ENCODE measurements around the gene PSME3. TPM values are rescaled to one million over a fixed set of nuclear protein-coding genes. Genes with fewer than 3 reads are reported as not detected.

The PSME3 gene
- total and polyA plus RNA-seq, 2 of the 13 experiments (the other 11 are each of a cell fraction or from before 2014, with no cell fraction given) = 66.3 to 135 TPM

- TF ChIP-seq STAG1 (CRISPR knock-in tag; IDR thresholded peaks at IDR 0.05) (peak; percentile 12; the same call in 1 of the 2 replicates), ZBTB37 (CRISPR knock-in tag; IDR thresholded peaks at IDR 0.05) (no peak), ZBTB25 (CRISPR knock-in tag; IDR thresholded peaks at IDR 0.05) (no peak), ZNF550 (CRISPR knock-in tag; IDR thresholded peaks at IDR 0.05; ENCODE audit: borderline replicate concordance) (no peak), PAX8 (CRISPR knock-in tag; IDR thresholded peaks at IDR 0.05; ENCODE audit: borderline replicate concordance) (no peak), AGO2 (optimal IDR thresholded peaks at IDR 0.05; ENCODE audit: low read depth, low read length) (no peak), CCAR2 (optimal IDR thresholded peaks at IDR 0.05; ENCODE audit: low read depth, low read length) (no peak), NCOR1 (IDR thresholded peaks at IDR 0.05; ENCODE audit: borderline replicate concordance, low read length) (no peak; the same call in 1 of the 2 replicates), ZNF292 (CRISPR knock-in tag; IDR thresholded peaks at IDR 0.05; ENCODE audit: borderline replicate concordance, low read depth) (no peak), FOXP4 (CRISPR knock-in tag; IDR thresholded peaks at IDR 0.05) (peak; percentile 57; the same call in 1 of the 2 replicates), ZNF841 (CRISPR knock-in tag; IDR thresholded peaks at IDR 0.05; ENCODE audit: borderline replicate concordance) (no peak), PBX3 (CRISPR knock-in tag; IDR thresholded peaks at IDR 0.05; ENCODE audit: borderline replicate concordance) (no peak), ZNF280D (CRISPR knock-in tag; IDR thresholded peaks at IDR 0.05) (no peak), ZNF652 (CRISPR knock-in tag; IDR thresholded peaks at IDR 0.05; ENCODE audit: borderline replicate concordance, low read depth) (no peak), SOX6 (IDR thresholded peaks at IDR 0.05) (no peak), SOX6 (CRISPR knock-in tag; IDR thresholded peaks at IDR 0.05) (peak; percentile 69), NR2F2 (IDR thresholded peaks at IDR 0.05; ENCODE audit: borderline replicate concordance, low read depth) (peak; percentile 53; the same call in 1 of the 2 replicates), CBX5 (CRISPR knock-in tag; IDR thresholded peaks at IDR 0.05; ENCODE audit: borderline replicate concordance) (no peak; the same call in 1 of the 2 replicates), MLX (CRISPR knock-in tag; IDR thresholded peaks at IDR 0.05) (peak; percentile 93), GTF2F1 (IDR thresholded peaks at IDR 0.05; ENCODE audit: low read length) (no peak)
Observed at GRCh38 chr17:42878123-42878880, 45.1 kb downstream of the PSME3 start (continued).

Measured in HepG2 (cell line).